ENCODE data around the gene TRERF1.

TRERF1 gene

DNA sequence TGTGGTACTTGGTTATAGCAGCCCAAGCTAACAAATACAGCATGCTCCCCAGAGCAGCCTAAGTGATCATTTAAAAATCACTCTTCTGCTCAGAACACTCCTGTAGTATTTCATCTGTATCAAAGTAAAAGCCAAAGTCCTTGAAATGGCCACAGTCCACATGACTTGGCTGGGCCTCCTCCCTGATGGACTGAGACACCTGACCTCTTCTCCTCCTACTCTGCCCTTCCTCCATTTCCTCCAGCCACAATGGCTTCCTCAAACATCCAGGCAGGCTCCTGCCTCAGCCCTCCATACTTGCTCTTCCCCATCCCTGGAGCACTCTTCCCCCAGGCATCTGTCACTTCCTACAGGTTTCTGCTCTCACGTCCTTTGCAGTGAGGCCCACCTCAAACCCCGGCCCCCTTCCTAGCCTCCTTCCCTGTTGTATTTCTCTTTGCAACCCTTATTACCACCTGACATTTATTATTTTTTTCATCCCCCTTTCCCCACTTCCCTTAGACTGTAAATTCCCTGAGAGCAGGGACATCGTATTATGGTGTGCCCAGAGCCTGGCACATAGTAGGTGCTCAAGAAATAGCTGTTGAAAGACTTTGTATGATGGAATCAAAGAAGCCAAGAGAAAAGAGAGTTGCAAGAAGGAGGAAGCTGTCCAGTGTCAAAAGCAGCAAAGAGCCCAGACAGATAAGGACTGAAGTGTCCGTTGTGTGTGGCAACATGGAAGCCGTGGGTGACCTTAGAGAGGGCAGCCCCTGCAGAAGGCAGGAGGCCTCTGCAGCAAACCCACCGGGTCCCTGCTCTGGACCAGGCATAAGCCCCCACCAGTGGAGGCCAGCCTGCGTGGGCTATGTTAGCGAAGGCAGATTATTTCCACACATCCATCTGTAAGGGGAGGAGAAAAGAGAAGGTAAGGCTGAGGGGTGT lies 87.5 kb downstream of the TRERF1 start:
- H3K4me3 ChIP-seq (ENCODE audit: low read length) = no peak overlapping the region
- no peaks in the 10 kb centered on the region for H4K20me1 ChIP-seq (ENCODE audit: insufficient read depth, low read length)
- peaks cover 25% of the 10 kb centered on the region for H3F3A ChIP-seq (ENCODE audit: insufficient read depth, low read length)
- no peaks in the 10 kb centered on the region for H3K36me3 ChIP-seq (replicated peaks; ENCODE audit: insufficient read depth, low read length)
- no peaks in the 10 kb centered on the region for H3K27me3 ChIP-seq (replicated peaks; ENCODE audit: insufficient read depth, low read length)
- H3K79me2 ChIP-seq (ENCODE audit: low read length) = peaks cover 23% of the 10 kb centered on the region
- H3K27ac ChIP-seq (ENCODE audit: low read length) = no peak overlapping the region
- no peaks in the 10 kb centered on the region for H3K9me3 ChIP-seq (replicated peaks; ENCODE audit: insufficient read depth, low read length)
- H3K4me2 ChIP-seq (ENCODE audit: low read depth, low read length) = no peak overlapping the region
- H3K9me2 ChIP-seq (replicated peaks; ENCODE audit: insufficient read depth, low read length) = no peaks in the 10 kb centered on the region
- peaks cover 39% of the 10 kb centered on the region for H3K4me1 ChIP-seq (ENCODE audit: low read length)
- DNase-seq = no peak
- no peak overlapping the region for H3K9ac ChIP-seq (ENCODE audit: low read length)
- H2AFZ ChIP-seq (ENCODE audit: low read length) = no peak overlapping the region
- TF ChIP-seq EZH2 (optimal IDR thresholded peaks at IDR 0.05; ENCODE audit: low read depth, low read length) (no peak), EZH2phosphoT487 (IDR thresholded peaks at IDR 0.05; ENCODE audit: low read length) (no peak)
- TF ChIP-seq, protein P1, sequence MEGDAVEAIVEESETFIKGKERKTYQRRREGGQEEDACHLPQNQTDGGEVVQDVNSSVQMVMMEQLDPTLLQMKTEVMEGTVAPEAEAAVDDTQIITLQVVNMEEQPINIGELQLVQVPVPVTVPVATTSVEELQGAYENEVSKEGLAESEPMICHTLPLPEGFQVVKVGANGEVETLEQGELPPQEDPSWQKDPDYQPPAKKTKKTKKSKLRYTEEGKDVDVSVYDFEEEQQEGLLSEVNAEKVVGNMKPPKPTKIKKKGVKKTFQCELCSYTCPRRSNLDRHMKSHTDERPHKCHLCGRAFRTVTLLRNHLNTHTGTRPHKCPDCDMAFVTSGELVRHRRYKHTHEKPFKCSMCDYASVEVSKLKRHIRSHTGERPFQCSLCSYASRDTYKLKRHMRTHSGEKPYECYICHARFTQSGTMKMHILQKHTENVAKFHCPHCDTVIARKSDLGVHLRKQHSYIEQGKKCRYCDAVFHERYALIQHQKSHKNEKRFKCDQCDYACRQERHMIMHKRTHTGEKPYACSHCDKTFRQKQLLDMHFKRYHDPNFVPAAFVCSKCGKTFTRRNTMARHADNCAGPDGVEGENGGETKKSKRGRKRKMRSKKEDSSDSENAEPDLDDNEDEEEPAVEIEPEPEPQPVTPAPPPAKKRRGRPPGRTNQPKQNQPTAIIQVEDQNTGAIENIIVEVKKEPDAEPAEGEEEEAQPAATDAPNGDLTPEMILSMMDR (IDR thresholded peaks at IDR 0.05; ENCODE audit: low read length) = no peak

DNA sequence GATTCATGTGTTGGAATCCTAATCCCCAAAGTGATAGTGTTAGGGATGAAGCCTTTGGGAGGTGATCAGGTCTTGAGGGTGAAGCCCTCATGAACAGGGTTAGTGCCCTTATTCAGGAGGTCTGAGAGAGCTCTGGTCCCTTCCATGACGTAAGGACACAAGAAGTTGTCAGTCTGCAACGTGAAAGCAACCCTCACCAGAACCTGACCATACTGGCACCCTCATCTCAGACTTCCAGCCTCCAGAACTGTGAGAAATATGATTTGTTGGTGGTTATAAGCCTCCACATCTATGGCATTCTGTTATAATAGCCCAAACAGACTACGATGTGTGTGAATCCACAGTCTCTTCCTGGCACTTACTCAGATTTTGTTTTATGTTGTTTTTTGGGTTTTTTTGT lies 90.7 kb downstream of the TRERF1 start:
- Histone ChIP-seq H3K4me2 (ENCODE audit: low read depth, low read length) (no peak overlapping the region), H3K4me3 (ENCODE audit: low read length) (no peak overlapping the region), H3K36me3 (replicated peaks; ENCODE audit: insufficient read depth, low read length) (no peaks in the 10 kb centered on the region), H3F3A (ENCODE audit: insufficient read depth, low read length) (peaks cover 3% of the 10 kb centered on the region; the same call in 1 of the 2 replicates), H3K4me1 (ENCODE audit: low read length) (peaks cover 8% of the 10 kb centered on the region), H3K9ac (ENCODE audit: low read length) (no peak overlapping the region), H2AFZ (ENCODE audit: low read length) (no peak overlapping the region), H4K20me1 (ENCODE audit: insufficient read depth, low read length) (no peaks in the 10 kb centered on the region), H3K79me2 (ENCODE audit: low read length) (peaks cover 20% of the 10 kb centered on the region), H3K9me3 (replicated peaks; ENCODE audit: insufficient read depth, low read length) (no peaks in the 10 kb centered on the region), H3K27ac (ENCODE audit: low read length) (no peak overlapping the region), H3K9me2 (replicated peaks; ENCODE audit: insufficient read depth, low read length) (no peaks in the 10 kb centered on the region), H3K27me3 (replicated peaks; ENCODE audit: insufficient read depth, low read length) (no peaks in the 10 kb centered on the region)
- no peak for TF ChIP-seq EZH2 (optimal IDR thresholded peaks at IDR 0.05; ENCODE audit: low read depth, low read length)
- DNase-seq = no peak

DNA sequence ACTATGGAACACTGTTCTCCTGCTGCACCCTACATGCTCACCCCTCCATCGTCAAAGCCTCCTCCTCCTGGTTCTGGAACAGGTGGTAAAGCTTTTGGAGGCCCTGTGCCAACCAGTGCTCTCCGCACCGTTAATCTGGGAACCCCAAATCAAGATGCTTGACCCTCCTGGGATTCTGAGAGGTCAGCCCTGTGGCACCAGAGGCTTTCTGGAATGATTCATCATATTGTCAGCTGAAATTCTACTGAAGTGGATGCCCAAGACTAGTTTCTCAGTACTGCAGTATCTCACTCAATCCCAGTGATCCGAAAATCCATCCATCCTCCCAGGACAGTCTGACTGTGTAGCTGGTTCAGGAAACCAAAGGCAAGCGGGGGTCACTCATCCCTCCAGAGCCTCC lies 92.7 kb downstream of the TRERF1 start:
- no peak for DNase-seq
- no peaks in the 10 kb centered on the region for H3K9me2 ChIP-seq (replicated peaks; ENCODE audit: insufficient read depth, low read length)
- 0 out of 2 replicates have a peak, but pooled peaks cover 2% of the 10 kb centered on the region for H3K79me2 ChIP-seq (ENCODE audit: low read length)
- no peaks in the 10 kb centered on the region for H3K27me3 ChIP-seq (replicated peaks; ENCODE audit: insufficient read depth, low read length)
- H3K4me1 ChIP-seq (ENCODE audit: low read length) = no peaks in the 10 kb centered on the region
- H4K20me1 ChIP-seq (ENCODE audit: insufficient read depth, low read length) = no peaks in the 10 kb centered on the region
- H2AFZ ChIP-seq (ENCODE audit: low read length) = no peak overlapping the region
- no peak overlapping the region for H3K9ac ChIP-seq (ENCODE audit: low read length)
- no peak overlapping the region for H3K4me3 ChIP-seq (ENCODE audit: low read length)
- H3K9me3 ChIP-seq (replicated peaks; ENCODE audit: insufficient read depth, low read length) = no peaks in the 10 kb centered on the region
- no peak overlapping the region for H3K27ac ChIP-seq (ENCODE audit: low read length)
- no peaks in the 10 kb centered on the region for H3K36me3 ChIP-seq (replicated peaks; ENCODE audit: insufficient read depth, low read length)
- TF ChIP-seq, protein P1 (IDR thresholded peaks at IDR 0.05; ENCODE audit: low read length) = no peak
- TF ChIP-seq EZH2phosphoT487 (IDR thresholded peaks at IDR 0.05; ENCODE audit: low read length) (no peak), EZH2 (optimal IDR thresholded peaks at IDR 0.05; ENCODE audit: low read depth, low read length) (no peak)
- H3F3A ChIP-seq (ENCODE audit: insufficient read depth, low read length) = no peaks in the 10 kb centered on the region
- H3K4me2 ChIP-seq (ENCODE audit: low read depth, low read length) = no peak overlapping the region

DNA sequence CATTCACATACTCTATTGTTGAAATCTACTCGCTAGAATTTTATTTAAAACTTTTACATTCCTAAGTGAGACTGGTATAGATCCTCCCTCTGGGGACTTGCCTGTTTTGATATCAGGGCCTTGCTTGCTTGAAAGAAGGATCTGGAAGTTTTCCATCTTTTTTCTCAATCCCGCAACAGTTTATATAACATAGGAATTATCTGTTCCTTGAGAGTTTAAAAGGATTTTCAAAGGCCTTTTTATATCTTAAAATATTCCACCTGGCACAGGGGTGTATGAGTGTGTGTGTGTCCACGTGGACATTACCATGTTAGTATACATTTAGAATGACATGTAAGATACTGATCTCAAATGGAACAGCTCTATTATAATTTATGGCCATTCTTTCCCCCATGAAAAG lies 96.3 kb downstream of the TRERF1 start:
- Histone ChIP-seq H3K79me2 (ENCODE audit: low read length) (no peaks in the 10 kb centered on the region), H4K20me1 (ENCODE audit: insufficient read depth, low read length) (no peaks in the 10 kb centered on the region), H3K27me3 (replicated peaks; ENCODE audit: insufficient read depth, low read length) (no peaks in the 10 kb centered on the region), H3K27ac (ENCODE audit: low read length) (no peak overlapping the region), H3K36me3 (replicated peaks; ENCODE audit: insufficient read depth, low read length) (no peaks in the 10 kb centered on the region), H3F3A (ENCODE audit: insufficient read depth, low read length) (no peaks in the 10 kb centered on the region), H3K9me3 (replicated peaks; ENCODE audit: insufficient read depth, low read length) (no peaks in the 10 kb centered on the region), H2AFZ (ENCODE audit: low read length) (no peak overlapping the region), H3K4me3 (ENCODE audit: low read length) (no peak overlapping the region), H3K4me2 (ENCODE audit: low read depth, low read length) (no peak overlapping the region), H3K9ac (ENCODE audit: low read length) (no peak overlapping the region), H3K4me1 (ENCODE audit: low read length) (peaks cover 11% of the 10 kb centered on the region), H3K9me2 (replicated peaks; ENCODE audit: insufficient read depth, low read length) (no peaks in the 10 kb centered on the region)
- TF ChIP-seq EZH2 (optimal IDR thresholded peaks at IDR 0.05; ENCODE audit: low read depth, low read length) (no peak), EZH2phosphoT487 (IDR thresholded peaks at IDR 0.05; ENCODE audit: low read length) (no peak)
- TF ChIP-seq, protein P1 (IDR thresholded peaks at IDR 0.05; ENCODE audit: low read length) = no peak
- no peak for DNase-seq

Measured in MM.1S (cell line).